GM12892 (cell line): ENCODE results near the gene P2RY11.

Experiments used
- POLR2A ChIP-seq: IDR thresholded peaks from 2 replicates; pipeline ENCODE4 v1.6.1; 2011; ENCODE audit warnings: low read depth, low read length, control low read depth
- POLR2AphosphoS5 ChIP-seq: IDR thresholded peaks from 2 replicates; pipeline ENCODE4 v1.6.1; 2011; ENCODE audit warnings: low read depth, low read length, control low read depth
- TAF1 ChIP-seq: IDR thresholded peaks from 2 replicates; pipeline ENCODE4 v1.6.1; 2011; ENCODE audit warnings: low read depth, mild to moderate bottlenecking, control low read depth, low read length, borderline replicate concordance

GRCh38 chr19:10155839-10156238 is 44.3 kb downstream of the P2RY11 start:
- TF ChIP-seq POLR2A (no peak), POLR2AphosphoS5 (no peak), TAF1 (no peak)
